NT2/D1 (cell line): ENCODE data around the gene PARN.

ENCODE experiments used
- YY1 ChIP-seq: IDR thresholded peaks from 2 replicates; pipeline ENCODE4 v1.6.1; 2011; ENCODE audit not compliant: insufficient read length, insufficient read depth
- ZNF274 ChIP-seq: IDR thresholded peaks from 2 replicates; pipeline ENCODE4 v1.6.1; 2011; ENCODE audit warnings: mild to moderate bottlenecking, low read depth, low read length

DNA sequence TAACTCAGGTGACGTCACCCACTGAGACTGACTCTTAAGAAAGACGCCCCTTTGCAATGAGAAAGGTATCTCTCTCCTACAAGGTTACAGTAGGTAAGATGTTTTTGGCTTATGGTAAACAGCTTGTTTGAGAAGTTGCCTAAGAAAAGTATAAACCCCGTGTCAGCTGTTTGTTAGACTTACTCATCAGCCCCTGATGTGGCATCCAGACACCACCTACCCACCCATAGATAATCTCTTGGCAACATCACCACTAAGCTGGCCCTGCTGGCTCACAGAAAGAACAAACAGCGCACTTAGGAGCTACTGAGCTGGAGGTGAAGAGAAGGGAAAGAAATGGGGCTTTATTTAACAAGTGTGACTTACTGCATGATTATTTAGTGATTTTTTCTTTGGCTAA, 121.0 kb downstream of the PARN start:
- TF ChIP-seq ZNF274 (no peak), YY1 (no peak)
